AG20443 (cell line): ENCODE results near the gene NEK8.
A peak's percentile ranks its signal among the peaks of the same experiment; 100 is the strongest.

Source experiments
- DNase-seq: peaks from one replicate; pipeline ENCODE4 v3.0.0; 2012; ENCODE audit warnings: low spot score, mixed read lengths

Gene NEK8

DNA sequence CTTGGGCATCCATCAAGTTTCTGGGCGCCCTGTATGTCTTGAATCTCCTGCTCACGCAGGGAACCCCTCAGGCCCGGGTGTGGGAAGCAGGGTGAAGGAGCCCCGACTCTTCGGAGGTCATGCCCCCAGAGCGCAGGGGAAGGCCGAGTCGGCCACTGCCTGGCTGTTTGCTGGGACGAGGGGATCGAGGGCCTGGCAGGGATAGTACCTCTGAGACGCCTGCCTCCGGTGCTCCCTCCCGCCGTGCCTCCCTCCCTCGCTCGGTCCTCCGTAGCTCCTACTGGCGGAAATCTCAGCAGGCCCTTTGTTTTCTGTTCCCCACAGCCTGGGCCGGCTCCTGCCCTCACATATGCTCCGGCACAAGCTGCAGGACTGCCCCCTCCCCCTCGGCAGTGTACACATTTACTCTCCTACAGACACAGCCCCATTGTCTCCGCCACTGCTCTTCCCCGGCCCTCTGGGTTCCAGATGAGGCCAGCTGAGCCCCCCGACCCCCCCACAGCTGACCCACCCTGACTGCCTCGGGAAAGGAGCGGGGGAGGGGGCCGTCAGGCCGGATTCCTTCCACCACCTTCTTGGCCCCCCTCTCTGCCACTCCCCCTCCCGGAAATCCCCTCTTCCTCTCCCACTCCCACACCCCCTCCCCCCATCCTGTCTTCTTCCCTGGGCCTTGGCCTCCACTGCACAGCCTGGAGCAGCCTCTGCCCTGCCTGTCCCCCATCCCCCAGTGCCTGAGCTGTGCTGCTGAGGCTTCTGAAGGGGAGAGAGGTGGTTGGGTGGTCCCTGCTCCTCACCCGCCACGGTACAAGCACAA, 16.6 kb downstream of the NEK8 start:
- DNase-seq: peak; percentile 33

DNA sequence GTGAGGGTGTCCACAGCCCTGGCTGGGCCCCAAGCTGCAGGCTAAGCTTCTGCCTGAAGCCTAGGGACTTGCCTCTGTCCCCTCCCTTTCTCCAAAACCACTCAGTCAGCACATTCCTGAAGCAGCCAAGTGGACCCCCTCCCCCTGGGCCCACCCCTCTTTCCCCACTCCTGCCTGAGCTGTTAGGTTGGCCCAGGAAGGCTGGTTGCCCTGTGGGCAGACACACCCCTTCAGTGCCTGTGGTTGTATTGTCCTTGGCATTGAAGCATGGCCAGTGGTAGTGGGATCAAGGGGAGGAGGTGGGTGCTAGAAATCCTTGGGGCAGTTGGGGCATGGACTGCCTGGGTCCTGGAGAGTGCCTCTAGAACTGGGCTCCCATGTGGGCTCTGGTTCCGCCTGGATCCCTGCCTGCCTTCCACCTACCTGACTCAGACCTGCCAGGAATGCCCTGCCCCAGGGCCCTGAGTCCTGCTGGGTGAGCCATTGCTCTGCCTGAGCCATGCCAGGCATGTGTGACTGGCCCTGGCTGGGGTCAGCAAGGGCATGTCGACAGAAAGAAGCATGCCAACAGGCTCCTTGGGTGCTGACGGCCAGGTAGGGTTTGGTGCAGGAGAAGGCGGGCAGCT, 17.3 kb downstream of the NEK8 start:
- DNase-seq: no peak

DNA sequence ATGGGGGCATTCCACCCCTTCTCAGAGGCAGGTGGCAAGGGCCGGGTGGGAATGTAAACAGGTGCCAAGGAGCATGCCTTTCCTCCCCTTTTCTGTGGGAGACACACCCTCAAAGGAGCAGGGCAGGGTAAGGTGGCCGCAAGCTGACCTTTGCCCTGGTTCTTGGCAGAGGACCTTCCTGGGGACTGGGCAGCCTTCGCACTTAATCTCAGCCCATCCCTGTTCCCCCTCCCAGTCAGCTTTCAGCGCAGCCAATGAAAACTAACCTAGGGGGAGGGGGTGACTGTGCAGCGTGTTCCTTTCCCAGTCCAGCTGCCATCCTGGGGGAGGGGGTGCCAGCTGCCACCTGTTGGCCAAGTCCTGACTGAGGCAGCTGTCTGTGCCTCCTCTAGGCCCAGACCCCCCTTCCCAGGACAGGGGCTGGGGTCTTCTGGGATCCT, 18.0 kb downstream of the NEK8 start:
- DNase-seq: no peak

DNA sequence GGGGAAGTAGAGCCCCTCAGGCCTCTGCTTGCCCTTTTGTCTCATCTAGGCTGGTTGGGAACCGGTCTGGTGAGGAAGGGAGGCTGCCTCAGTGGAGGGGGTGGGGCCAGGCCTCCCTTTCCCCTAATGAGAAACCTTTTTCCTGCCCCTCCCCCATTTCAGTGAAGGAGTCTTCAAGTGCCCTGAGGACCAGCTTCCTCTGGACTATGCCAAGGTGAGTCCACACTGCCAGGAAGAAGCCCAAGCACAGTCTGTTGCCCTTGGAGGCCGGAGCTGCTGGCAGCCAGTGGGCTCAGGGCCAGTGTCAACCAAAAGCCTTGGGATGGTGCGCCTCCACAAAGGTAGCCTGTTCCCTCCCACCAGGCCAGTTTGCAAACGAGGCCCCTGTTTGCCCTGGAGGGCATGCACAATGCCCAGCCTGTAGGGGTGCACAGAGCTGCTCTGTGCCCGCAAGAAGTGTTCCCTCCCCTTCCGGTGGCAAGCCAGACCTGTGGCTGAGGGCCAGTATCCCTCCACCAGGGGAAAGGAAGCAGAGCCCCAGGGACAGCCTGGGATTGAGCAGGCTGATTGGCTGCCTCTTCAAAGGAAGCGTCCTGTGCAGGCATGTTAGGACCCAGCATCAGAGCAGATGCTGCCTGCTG, 18.6 kb downstream of the NEK8 start:
- DNase-seq: no peak

DNA sequence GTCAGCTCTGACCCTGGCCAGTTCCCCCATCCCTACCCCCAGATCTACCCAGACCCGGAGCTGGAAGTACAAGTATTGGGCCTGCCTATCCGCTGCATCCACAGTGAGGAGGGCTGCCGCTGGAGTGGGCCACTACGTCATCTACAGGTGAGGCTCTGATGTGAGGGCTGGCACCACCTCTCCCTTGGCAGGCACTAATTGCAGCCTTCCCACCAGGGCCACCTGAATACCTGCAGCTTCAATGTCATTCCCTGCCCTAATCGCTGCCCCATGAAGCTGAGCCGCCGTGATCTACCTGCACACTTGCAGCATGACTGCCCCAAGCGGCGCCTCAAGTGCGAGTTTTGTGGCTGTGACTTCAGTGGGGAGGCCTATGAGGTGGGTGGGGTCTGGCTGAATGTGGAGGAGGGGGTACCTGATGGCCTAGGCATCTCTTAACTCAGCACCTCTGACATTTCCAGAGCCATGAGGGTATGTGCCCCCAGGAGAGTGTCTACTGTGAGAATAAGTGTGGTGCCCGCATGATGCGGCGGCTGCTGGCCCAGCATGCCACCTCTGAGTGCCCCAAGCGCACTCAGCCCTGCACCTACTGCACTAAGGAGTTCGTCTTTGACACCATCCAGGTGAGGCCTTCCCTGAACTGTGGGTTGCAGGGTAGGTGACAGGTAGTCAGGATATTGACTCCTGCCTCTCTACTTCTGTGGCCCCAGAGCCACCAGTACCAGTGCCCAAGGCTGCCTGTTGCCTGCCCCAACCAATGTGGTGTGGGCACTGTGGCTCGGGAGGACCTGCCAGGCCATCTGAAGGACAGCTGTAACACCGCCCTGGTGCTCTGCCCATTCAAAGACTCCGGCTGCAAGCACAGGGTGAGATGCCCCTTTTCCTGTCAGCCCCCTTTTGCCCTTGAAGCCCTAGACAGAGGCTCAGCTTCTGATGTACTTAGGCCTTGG, 19.5 kb downstream of the NEK8 start:
- no peak for DNase-seq

DNA sequence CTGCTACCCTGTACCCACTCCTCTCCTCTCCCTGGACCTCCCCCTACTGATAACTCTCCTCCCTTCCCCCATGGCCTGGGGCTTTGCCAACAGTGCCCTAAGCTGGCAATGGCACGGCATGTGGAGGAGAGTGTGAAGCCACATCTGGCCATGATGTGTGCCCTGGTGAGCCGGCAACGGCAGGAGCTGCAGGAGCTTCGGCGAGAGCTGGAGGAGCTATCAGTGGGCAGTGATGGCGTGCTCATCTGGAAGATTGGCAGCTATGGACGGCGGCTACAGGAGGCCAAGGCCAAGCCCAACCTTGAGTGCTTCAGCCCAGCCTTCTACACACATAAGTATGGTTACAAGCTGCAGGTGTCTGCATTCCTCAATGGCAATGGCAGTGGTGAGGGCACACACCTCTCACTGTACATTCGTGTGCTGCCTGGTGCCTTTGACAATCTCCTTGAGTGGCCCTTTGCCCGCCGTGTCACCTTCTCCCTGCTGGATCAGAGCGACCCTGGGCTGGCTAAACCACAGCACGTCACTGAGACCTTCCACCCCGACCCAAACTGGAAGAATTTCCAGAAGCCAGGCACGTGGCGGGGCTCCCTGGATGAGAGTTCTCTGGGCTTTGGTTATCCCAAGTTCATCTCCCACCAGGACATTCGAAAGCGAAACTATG, 20.4 kb downstream of the NEK8 start:
- DNase-seq: no peak

DNA sequence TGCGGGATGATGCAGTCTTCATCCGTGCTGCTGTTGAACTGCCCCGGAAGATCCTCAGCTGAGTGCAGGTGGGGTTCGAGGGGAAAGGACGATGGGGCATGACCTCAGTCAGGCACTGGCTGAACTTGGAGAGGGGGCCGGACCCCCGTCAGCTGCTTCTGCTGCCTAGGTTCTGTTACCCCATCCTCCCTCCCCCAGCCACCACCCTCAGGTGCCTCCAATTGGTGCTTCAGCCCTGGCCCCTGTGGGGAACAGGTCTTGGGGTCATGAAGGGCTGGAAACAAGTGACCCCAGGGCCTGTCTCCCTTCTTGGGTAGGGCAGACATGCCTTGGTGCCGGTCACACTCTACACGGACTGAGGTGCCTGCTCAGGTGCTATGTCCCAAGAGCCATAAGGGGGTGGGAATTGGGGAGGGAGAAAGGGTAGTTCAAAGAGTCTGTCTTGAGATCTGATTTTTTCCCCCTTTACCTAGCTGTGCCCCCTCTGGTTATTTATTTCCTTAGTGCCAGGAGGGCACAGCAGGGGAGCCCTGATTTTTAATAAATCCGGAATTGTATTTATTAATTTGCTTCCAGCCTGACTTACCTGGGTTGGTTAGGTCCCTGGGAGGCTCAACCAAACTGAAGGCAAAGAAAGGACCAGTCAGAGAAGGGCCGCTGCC, 21.1 kb downstream of the NEK8 start:
- no peak for DNase-seq

DNA sequence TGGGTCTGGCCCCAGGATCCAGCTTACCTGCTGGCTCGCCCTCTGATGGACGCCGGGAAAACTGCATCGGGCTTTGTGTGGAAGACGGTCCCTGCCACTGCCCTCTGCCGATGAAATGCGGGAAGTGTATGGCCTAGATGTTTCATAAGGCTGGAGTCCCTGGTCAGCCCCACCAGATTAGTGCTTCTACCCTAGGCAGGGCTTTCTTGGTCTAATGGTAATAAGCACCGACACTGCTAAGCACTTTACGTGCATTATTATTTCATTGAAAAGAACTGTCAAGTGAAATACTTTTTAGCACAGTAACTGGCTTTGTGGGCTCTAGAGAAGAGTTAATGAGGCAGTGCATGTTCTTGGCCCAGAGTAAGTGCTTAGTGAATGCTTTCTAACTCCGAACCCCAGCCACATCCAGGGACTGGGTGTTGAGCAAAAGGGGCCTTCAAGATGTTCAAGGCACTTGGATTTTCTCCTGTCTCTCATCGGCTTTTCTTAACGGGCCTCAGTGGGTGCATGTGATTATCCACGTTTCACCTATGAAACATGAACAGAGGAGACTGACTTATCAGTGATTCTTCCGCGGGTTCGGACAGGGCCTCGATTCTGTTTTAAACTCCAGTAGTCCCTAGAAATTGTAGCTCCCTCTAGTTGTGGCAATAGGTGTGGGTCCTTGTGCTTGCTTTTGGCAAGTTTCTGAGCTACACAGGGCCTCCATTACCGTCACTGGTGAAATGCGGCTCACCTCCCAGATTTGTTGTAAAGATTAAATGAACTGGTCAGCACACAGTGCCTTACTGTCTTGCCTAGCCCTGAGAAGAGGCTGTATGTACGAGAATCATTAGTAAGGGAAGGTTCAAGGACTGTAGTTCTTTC, 21.8 kb downstream of the NEK8 start:
- peak; percentile 89 for DNase-seq

DNA sequence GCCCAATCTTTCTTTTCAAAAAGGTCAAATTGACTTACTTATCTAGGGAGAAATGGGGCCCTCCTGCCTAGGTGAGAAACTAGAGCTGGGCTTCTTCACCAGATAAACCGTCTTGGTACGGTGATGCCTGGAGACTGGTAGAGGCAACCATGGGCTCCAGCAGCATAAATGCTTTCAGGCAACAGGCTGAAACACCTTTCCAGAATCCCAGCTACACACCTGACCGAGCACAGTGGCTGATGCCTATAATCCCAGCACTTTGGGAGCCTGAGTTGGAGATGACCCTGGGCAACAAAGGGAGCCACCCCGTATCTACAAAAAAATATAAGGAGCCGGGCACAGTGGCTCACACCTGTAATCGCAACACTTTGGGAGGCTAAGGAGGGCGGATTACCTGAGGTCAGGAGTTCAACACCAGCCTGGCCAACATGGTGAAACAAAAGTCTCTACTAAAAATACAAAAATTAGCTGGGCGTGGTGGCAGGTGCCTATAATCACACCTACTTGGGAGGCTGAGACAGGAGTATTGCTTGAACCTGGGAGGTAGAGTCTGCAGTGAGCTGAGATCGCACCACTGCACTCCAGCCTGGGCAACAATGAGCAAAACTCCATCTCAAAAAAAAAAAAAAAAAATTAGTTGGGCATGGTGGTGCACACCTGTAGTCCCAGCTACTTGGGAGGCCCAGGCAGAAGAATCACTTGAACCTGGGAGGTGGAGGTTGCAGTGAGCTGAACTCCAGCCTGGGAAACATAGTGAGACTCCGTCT, 23.2 kb downstream of the NEK8 start:
- DNase-seq: no peak

DNA sequence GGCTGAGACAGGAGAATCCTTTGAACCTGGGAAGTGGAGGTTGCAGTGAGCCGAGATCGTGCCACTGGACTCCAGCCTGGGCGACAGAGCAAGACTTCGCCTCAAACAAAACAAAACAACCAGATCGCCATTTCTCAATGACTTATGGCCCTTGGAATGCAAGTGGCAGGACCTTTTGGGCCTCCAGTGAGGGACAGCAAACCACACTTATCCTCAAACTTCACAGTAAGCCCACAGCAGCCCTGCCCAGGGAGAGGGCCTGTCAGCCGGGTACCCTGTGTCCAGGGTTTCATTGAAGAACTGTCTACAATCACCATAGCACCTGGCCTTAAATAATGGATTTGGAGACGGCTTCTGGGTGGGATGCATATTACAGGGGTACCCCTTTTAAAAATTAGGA, 26.9 kb downstream of the NEK8 start:
- DNase-seq: peak; percentile 38

DNA sequence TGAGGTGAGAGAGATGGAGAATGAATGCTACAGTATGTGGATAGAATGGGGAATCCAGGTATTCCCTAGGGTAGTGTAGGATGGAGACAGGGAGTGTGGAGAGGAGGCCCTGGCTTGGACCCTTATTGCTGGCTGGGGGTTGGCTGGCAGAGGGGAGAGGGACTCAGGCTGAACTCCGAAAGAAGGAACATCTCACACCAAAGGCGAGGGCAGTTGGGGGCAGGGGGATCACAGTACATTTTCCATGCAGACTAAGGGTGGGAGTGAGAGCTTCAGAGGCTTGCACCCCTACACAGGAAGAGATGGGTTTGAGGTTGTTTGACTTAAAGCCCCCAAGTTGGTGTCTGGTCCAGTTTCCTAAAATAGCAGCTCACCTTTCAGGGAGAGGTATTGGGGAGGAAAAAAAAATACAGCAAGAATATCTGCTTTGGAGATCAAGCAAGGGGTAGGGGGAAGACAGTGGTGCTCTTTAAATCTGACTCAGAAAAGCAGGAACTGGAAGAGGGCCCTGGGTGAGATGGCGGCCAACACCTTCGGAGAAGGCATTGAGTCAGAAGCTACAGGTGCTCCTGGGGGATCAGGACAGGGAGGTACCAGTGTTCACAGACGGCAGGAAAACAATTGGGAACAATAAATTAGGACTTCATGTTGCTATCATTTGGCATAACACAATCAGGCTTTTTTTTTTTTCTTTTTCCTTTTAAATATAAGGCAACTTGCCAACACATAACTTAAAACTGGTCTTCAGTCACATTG, 27.6 kb downstream of the NEK8 start:
- DNase-seq: no peak

DNA sequence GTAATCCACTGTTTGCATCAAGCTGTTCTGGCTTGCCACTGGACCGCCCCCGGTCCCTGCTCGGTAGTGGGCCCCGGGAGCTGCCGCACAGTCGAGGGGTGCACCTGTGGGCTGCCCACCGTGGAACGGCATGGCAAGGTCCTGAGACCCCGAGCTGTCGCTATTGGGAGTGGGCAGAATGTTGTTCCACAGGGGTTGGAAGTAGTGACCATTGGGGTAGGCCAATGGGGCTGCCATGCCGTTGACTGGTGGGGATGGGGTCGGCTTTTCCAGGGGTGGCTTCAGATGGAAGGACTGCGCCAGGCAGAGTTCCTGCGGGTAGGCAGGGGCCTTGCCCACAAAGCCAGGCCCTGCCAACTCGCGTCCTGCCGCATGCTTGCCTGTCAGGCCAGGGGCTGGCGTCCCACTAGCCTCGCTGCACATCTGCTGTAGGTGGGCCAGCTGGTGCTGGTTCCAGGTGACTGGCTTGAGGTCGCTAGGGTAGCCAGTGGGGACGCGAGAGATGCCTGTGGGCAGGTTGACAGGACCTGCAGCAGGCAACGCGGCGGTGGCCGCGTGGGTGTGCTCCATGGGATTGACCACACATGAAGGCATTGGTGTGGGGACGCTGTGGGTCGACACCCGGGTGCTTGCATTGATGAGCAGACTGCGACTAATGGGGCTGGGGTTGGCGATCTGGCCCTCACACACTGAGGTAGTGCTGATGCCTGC, 30.0 kb downstream of the NEK8 start:
- no peak for DNase-seq

DNA sequence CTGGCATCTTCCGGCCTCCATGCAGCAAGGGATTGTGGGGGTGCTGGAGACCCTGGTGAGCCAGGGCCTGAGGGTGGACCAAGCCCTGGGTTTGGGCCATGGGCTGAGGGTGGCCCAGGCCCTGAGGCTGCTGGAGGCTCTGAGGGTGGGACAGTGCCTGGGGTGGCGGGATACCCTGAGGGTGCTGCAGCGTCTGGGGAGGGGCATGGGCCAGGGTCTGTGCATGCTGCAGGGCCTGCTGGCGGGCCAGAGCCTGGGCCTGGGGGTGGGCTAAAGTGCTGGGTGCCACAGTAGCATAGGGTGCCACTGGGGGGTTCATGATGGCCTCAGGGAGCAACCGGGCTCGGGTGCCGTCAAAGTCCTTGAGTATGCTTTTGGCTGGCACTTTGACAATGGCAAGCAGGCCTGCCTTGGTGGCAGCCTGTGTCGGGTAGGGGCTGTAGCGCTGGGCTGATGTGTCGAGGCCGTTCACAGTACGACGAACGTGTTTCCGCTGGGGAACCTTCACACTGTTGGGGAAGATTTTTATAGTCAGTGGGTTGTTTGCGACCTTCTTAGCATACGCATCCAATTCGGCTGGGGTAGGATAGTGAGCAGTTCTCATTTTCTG, 30.8 kb downstream of the NEK8 start:
- DNase-seq: no peak

DNA sequence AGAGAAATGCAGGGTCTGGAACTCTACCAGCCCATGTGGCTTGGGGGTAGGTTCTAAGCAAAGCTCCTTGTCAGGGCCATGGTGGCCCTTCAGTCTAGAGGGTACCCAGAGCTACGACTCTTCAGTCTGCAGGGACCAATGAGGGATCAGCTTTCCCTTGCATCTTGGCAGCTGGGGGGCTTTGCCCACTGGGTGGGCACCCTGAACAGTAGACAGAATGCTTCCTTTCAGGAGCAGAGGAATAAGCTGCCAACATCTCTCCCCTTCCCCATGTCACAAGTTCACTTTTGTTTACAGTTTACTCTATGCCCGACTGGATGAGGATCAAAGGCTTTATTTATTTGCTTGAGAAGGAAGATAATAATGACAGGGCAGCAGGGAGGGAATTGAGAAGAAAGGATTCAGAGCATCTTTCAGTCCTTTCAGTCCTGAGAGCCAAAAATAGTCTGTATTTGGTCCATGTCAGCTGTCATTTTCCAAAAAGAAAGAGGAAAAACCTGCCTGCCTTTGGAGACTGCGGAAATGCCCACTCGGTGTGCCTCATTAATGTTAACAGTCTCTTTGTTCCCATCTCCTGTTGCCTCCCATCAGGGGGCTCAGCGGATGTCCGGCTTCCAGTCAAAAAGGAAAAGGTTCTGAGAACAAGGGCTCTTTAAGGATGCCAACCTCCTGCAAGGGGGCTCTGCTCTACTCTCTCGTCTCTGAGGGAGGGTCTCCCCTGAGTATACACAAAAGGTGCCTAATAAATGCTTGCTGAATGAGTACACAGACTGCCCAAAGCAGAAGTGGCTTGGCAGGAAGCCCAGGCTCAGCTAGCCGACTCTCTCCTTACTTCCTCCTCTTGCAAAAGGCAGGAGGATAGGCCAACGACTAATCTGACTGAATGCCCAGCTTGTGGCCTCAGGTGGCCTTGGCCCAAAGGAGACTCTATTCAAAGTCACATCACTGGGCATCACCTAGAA, 32.3 kb downstream of the NEK8 start:
- DNase-seq: peak; percentile 61

DNA sequence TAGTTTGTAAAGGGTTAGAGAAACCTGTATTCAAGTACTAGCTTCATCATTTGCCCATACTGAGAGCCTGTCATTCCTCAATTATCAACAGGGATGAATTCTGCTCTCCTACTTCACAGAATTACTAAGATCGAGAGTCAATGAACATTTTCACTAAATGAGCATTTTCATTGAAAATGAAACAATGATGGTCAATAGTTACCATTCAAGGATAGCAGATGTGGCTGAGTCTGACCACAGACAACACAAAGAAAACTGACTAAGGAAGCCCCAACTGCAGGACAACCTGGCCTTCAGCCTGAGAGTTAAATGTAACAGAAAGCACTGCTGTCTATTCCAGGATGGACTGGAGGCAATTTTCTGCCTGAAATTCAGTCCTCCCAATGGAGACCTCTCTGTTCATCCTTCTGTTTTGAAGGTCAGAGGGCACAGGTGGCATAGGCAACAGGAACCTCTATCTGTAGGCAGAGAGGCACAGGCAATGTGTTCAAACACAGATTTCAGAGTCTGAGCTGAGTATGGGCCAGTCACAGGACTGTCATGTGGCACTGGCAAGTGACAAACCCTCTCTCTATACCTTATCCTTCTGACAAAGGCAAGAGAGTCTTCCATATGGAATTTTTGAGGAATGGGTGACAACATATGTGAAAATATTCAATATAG, 34.7 kb downstream of the NEK8 start:
- no peak for DNase-seq
